PC-9 (cell line): ENCODE data around the gene C1QTNF3.

Experiments
- EZH2 ChIP-seq: fragments of 200-600 bp; sonication (generic); IDR thresholded peaks from 2 replicates; pipeline ENCODE4 v1.8.0; 2017; ENCODE audit warnings: antibody characterized with exemption, low read depth
- TF ChIP-seq, protein P1 (sequence below): fragments of 200-600 bp; sonication (generic); conservative IDR thresholded peaks from 2 replicates; pipeline ENCODE4 v1.6.1; 2017; ENCODE audit warnings: mixed run types, antibody characterized with exemption, mild to moderate bottlenecking, moderate library complexity

- TF ChIP-seq, protein P1, sequence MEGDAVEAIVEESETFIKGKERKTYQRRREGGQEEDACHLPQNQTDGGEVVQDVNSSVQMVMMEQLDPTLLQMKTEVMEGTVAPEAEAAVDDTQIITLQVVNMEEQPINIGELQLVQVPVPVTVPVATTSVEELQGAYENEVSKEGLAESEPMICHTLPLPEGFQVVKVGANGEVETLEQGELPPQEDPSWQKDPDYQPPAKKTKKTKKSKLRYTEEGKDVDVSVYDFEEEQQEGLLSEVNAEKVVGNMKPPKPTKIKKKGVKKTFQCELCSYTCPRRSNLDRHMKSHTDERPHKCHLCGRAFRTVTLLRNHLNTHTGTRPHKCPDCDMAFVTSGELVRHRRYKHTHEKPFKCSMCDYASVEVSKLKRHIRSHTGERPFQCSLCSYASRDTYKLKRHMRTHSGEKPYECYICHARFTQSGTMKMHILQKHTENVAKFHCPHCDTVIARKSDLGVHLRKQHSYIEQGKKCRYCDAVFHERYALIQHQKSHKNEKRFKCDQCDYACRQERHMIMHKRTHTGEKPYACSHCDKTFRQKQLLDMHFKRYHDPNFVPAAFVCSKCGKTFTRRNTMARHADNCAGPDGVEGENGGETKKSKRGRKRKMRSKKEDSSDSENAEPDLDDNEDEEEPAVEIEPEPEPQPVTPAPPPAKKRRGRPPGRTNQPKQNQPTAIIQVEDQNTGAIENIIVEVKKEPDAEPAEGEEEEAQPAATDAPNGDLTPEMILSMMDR: no peak
- TF ChIP-seq EZH2: no peak
Observed at GRCh38 chr5:34051374-34051980, 8.5 kb upstream of the C1QTNF3 start.
